22Rv1 (cell line): ENCODE data around the gene PLD6.

ENCODE experiments used
- H3K27ac ChIP-seq: fragments of 450-650 bp; 2 replicates; pipeline ENCODE4 v1.5.1; 2017
- CTCF ChIP-seq: fragments of 450-650 bp; IDR thresholded peaks from 2 replicates; pipeline ENCODE4 v1.5.1; 2017; ENCODE audit warnings: mild to moderate bottlenecking
- ZFX ChIP-seq: fragments of 450-650 bp; IDR thresholded peaks from 2 replicates; pipeline ENCODE4 v1.6.1; 2017; ENCODE audit warnings: antibody characterized with exemption, borderline replicate concordance

The PLD6 gene

DNA sequence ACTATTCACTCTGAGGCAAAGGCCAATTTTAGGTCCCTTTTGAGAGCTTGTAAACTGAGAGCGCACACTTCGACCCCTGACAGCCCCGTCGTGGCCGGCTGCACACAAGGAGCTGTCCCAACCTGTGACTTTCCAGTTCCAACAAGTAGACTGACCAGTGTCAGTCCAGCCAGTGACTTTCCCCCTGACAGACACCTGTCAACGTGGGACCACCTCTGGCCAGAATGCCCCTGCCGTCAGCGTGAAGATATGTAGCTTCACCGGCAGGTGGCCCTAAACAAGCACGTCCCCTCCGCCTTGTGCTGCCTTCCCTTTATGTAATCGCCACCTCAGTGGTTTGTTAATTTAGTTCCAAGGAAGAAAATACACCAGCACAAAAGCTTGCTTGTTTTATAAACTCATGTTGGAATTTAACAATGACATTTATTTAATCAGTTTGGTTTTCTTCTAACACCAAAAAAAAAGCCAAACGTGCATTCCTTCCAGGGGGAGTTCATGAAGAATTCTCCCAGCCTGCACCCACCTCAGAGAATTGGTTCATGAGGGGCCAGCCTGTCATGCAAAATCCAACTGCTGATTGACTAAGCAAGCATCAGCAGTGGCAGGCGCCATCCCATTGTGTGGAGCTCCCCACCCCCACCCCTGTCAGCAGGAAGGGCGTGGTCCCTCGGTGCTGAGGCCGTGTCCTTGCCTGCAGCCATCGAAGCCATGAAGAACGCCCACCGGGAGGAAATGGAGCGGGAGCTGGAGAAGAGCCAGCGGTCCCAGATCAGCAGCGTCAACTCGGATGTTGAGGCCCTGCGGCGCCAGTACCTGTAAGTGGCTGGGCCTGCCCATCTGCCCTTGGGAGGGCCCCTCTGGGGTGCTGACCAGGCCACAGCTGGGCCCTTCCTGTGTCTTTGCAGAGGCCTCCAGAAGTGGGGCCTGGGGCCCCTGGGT lies 33.9 kb downstream of the PLD6 start:
- no peak for TF ChIP-seq ZFX
- TF ChIP-seq CTCF, result no peak
- H3K27ac ChIP-seq, result no peak overlapping the region

DNA sequence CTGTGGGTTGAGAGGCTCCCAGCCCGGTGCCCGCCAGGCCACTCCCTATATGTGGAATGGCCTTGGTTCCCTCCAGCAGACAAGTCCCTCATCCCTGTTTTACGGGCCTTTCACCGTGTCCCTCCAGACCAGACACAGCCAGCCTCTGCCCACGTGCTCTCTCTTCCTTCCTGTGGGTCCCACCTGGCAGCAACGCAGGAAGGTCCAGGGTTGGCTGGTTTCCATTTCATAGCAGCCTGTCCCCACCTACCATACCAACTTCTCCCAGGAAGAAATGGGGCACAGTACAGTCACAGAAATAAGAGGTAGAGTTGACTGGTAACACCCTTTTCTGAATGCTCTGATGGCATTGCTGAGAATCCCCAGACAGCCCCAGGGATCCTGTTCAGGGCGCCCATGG lies 34.9 kb downstream of the PLD6 start:
- TF ChIP-seq CTCF (no peak), ZFX (no peak)
- no peak overlapping the region for H3K27ac ChIP-seq

DNA sequence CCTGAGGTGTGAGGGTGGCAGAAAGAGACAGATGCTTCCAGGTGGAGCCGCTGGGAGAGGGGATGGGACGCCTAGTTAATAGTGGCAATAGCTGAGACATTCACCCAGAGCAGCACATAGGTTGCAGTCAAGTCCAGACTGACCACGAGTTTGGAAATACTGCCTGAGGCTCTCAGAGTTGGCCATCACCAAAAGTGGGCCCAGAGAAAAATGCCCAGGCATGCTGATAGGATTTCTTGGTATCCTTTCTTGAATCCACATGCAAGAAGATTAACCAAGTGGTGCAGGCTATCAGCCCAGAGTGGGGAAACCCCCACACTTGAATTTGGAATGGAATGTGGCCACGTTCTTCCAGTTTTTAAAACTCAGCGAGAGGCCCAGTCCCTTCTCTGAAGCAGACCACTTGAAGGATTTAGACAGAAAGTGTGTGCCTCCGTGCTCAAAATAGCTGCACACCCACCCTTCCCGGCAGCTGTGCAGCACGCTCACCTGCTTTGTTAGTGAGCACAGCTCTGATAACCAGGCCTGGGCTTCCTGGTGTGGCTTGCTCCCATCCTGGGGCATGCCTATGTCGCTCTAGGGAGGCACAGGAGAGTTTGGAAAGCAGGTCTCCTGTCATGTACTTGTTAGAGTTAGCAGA lies 35.7 kb downstream of the PLD6 start:
- no peak for TF ChIP-seq CTCF
- no peak for TF ChIP-seq ZFX
- H3K27ac ChIP-seq, result no peak overlapping the region

- TF ChIP-seq CTCF (no peak), ZFX (no peak)
- no peak overlapping the region for H3K27ac ChIP-seq
Measured at GRCh38 chr17:17169396-17169795, 36.7 kb downstream of the PLD6 start.

DNA sequence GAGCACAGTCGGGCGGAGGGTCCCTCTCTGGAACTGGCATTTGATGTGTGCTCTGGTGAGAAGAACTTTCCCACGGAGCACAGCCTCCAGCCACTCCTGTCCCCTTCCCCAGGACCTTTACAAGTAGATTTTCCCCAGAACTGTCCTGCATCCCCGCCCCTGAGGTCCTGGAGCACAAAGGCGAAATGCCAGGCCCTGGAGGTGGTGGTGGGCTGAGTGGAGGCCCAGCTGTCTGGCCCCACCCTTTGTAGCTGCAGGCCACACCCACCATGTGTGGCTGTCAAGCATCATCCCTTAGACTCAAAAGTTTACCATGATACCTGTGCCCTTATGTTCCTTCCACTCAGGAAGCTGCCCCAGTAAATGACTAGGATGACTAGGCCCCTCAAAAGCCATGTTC lies 37.7 kb downstream of the PLD6 start:
- no peak overlapping the region for H3K27ac ChIP-seq
- TF ChIP-seq CTCF (no peak), ZFX (no peak)

DNA sequence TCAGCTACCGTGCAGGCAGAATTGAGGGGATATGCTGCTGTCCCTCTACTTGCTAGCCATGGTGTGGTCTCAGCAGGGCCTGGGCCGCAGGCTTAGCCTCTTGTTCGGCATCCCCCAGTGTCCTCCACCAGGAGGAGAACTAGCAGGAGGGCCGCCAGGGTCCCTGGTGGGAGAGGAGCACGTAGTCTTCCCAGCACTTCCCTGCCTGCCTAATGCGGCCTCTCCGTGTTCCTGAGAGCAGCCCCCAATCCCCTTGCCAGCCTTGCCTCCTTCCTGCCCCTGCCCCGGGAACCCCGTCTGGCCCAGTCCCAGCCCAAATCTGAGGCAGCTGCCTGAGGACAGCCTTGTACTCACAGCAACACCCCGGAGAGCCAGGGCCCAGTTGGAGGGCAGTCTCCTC lies 38.1 kb downstream of the PLD6 start:
- TF ChIP-seq CTCF (no peak), ZFX (no peak)
- no peak overlapping the region for H3K27ac ChIP-seq

DNA sequence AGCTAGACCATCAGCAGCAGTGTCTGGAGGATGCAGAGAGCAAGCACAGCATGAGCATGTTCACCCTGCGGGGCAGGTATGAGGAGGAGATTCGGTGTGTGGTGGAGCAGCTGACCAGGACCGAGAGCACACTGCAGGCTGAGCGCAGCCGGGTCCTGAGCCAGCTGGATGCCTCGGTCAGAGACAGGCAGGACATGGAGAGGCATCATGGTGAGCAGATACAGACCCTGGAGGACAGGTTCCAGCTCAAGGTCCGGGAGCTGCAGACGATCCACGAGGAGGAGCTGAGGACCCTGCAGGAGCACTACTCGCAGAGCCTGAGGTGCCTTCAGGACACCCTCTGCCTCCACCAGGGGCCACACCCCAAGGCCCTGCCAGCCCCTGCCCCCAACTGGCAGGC lies 38.8 kb downstream of the PLD6 start:
- no peak overlapping the region for H3K27ac ChIP-seq
- no peak for TF ChIP-seq ZFX
